A549 (cell line): ENCODE results near the gene FBP1.

Experiments
- CEBPB ChIP-seq, 2 experiments: fragments of >200 bp in 1 of 2; sonication (Bioruptor Twin) in 1 of 2; formaldehyde crosslinking in 1 of 2; IDR thresholded peaks; 2 replicates each; pipeline ENCODE4 v1.6.1; 2012 to 2016
- EP300 ChIP-seq, 2 experiments: fragments of >200 bp; sonication (Bioruptor Twin); formaldehyde crosslinking; IDR thresholded peaks; 2 replicates in 1 of 2; 3 replicates in 1 of 2; pipeline ENCODE4 v1.6.1; 2016 to 2017
- HDAC2 ChIP-seq: fragments of 200-600 bp; sonication (generic); IDR thresholded peaks from 2 replicates; pipeline ENCODE4 v1.6.1; 2016
- HOXB13 ChIP-seq: fragments of 250-450 bp; sonication (Bioruptor Pico); IDR thresholded peaks from 2 replicates; pipeline ENCODE4 v1.5.0; 2020; ENCODE audit warnings: low read depth, mild to moderate bottlenecking, moderate library complexity
- JUN ChIP-seq, 2 experiments: fragments of >200 bp; sonication (Bioruptor Twin); formaldehyde crosslinking; IDR thresholded peaks; 2 replicates in 1 of 2; 3 replicates in 1 of 2; pipeline ENCODE4 v1.6.1; 2016 to 2017
- MYC ChIP-seq: IDR thresholded peaks from 2 replicates; pipeline ENCODE4 v1.6.1; 2012; ENCODE audit warnings: mild to moderate bottlenecking, inconsistent platforms, low read length, improper control_type of control experiment, borderline replicate concordance
- POLR2A ChIP-seq: IDR thresholded peaks from 2 replicates; pipeline ENCODE4 v1.6.1; 2012; ENCODE audit warnings: mild to moderate bottlenecking, low read length
- SREBF2 ChIP-seq: fragments of 450-650 bp; IDR thresholded peaks from 2 replicates; pipeline ENCODE4 v1.6.1; 2014; ENCODE audit warnings: mild to moderate bottlenecking, moderate library complexity
- ZFP36 ChIP-seq: fragments of 450-650 bp; IDR thresholded peaks from 2 replicates; pipeline ENCODE4 v1.6.1; 2014; ENCODE audit warnings: borderline replicate concordance; ENCODE audit not compliant: partially characterized antibody
- TF ChIP-seq, protein P1 (sequence below): fragments of >200 bp; sonication (Bioruptor Twin); formaldehyde crosslinking; IDR thresholded peaks from 3 replicates; pipeline ENCODE4 v1.5.1; 2016
- TF ChIP-seq, protein P2 (sequence below): IDR thresholded peaks from 2 replicates; pipeline ENCODE4 v1.6.1; 2012
- TF ChIP-seq, protein P3 (sequence below): fragments of 250-450 bp; sonication (Bioruptor Pico); IDR thresholded peaks from 2 replicates; pipeline ENCODE4 v1.5.0; 2021; ENCODE audit warnings: mild to moderate bottlenecking, moderate library complexity, borderline replicate concordance

DNA sequence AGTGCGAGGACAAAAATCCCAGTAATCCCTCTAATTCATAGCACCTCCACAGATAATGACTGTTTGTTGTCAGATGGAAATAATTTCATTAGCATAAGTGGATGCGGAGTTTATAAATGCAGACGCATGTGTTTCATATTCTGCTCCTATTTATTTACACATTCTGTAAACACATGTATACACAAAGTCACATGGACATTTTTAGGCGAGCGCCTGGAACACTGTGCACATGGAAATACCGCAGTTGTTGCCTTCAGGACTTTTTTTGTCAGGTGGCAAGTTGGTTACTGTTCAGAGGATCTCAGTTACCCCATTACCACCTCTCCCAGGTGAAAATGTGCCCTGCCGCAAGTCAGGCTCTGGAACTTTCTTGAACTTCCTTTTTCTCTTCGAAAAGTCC lies 40.3 kb upstream of the FBP1 start:
- TF ChIP-seq MYC: no peak
- no peak for TF ChIP-seq ZFP36
- TF ChIP-seq, protein P1, sequence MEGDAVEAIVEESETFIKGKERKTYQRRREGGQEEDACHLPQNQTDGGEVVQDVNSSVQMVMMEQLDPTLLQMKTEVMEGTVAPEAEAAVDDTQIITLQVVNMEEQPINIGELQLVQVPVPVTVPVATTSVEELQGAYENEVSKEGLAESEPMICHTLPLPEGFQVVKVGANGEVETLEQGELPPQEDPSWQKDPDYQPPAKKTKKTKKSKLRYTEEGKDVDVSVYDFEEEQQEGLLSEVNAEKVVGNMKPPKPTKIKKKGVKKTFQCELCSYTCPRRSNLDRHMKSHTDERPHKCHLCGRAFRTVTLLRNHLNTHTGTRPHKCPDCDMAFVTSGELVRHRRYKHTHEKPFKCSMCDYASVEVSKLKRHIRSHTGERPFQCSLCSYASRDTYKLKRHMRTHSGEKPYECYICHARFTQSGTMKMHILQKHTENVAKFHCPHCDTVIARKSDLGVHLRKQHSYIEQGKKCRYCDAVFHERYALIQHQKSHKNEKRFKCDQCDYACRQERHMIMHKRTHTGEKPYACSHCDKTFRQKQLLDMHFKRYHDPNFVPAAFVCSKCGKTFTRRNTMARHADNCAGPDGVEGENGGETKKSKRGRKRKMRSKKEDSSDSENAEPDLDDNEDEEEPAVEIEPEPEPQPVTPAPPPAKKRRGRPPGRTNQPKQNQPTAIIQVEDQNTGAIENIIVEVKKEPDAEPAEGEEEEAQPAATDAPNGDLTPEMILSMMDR: no peak
- TF ChIP-seq, protein P2, sequence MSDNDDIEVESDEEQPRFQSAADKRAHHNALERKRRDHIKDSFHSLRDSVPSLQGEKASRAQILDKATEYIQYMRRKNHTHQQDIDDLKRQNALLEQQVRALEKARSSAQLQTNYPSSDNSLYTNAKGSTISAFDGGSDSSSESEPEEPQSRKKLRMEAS: no peak
- TF ChIP-seq HDAC2: no peak
- TF ChIP-seq CEBPB (IDR thresholded peaks at IDR 0.05): no peak
- TF ChIP-seq POLR2A: no peak
- no peak for TF ChIP-seq EP300 (IDR thresholded peaks at IDR 0.05)
- TF ChIP-seq HOXB13 (CRISPR knock-in tag): no peak
- TF ChIP-seq SREBF2: no peak
- no peak for TF ChIP-seq JUN (IDR thresholded peaks at IDR 0.05)
- TF ChIP-seq, protein P3, sequence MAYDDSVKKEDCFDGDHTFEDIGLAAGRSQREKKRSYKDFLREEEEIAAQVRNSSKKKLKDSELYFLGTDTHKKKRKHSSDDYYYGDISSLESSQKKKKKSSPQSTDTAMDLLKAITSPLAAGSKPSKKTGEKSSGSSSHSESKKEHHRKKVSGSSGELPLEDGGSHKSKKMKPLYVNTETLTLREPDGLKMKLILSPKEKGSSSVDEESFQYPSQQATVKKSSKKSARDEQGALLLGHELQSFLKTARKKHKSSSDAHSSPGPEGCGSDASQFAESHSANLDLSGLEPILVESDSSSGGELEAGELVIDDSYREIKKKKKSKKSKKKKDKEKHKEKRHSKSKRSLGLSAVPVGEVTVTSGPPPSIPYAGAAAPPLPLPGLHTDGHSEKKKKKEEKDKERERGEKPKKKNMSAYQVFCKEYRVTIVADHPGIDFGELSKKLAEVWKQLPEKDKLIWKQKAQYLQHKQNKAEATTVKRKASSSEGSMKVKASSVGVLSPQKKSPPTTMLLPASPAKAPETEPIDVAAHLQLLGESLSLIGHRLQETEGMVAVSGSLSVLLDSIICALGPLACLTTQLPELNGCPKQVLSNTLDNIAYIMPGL: no peak
